GM18526 (cell line): ENCODE data around the gene WWC1.

ENCODE experiments used
- POLR2A ChIP-seq: IDR thresholded peaks from 3 replicates; pipeline ENCODE4 v1.6.1; 2011; ENCODE audit not compliant: insufficient read length; ENCODE audit errors: extremely low read depth

Gene WWC1

DNA sequence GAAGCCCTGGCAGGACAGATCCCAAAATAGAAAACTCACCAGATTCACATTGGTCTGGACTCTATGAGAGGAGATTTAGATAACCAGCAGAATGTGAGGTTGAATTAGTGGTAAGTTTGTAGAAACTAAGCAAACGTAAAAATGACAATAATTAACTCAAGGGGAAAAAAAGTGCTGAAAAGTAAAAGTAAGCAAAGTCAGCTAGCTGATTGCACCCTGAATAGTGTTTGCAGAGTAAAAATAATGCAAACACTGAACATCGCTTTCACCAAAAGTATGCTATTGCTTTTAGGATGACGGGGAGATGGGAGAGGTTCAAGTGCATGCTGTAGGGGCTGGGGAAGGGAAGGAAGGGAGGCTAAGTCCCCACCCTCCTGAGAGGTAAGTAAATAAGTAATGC is 102.3 kb downstream of the WWC1 start:
- TF ChIP-seq POLR2A: no peak

- no peak for TF ChIP-seq POLR2A
These were observed 109.2 kb downstream of the WWC1 start for GRCh38 chr5:168400429-168401220.

GRCh38 chr5:168401226-168401625 is 109.8 kb downstream of the WWC1 start:
- TF ChIP-seq POLR2A: no peak

GRCh38 chr5:168401880-168402279 is 110.4 kb downstream of the WWC1 start:
- TF ChIP-seq POLR2A: no peak

DNA sequence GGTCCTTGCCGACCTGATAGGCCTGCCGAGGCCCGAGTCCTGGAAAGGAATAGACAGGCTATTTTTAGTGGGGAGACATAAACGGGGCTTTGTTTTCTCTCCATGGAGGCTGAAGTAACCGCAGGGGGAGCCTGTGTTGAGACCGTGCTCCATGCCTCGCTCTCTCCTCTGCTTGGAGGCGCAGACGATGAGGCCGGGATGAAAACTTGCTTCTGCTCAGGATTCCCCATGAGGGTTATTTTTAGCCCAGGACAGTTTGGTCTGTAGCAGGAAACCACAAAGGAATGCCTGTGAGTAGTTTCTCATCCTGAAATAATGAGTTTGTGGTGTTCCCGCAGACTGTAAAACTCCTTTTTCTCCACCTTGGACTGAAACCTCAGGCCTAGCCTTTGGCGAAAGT is 112.9 kb downstream of the WWC1 start:
- TF ChIP-seq POLR2A: no peak

- TF ChIP-seq POLR2A: no peak
These were observed 115.8 kb downstream of the WWC1 start for GRCh38 chr5:168407211-168407610.

GRCh38 chr5:168408561-168409305 is 117.3 kb downstream of the WWC1 start:
- no peak for TF ChIP-seq POLR2A

- TF ChIP-seq POLR2A: no peak
These were observed 118.4 kb downstream of the WWC1 start for GRCh38 chr5:168409591-168410458.

- TF ChIP-seq POLR2A: no peak
These were observed 120.4 kb downstream of the WWC1 start for GRCh38 chr5:168411871-168412270.

DNA sequence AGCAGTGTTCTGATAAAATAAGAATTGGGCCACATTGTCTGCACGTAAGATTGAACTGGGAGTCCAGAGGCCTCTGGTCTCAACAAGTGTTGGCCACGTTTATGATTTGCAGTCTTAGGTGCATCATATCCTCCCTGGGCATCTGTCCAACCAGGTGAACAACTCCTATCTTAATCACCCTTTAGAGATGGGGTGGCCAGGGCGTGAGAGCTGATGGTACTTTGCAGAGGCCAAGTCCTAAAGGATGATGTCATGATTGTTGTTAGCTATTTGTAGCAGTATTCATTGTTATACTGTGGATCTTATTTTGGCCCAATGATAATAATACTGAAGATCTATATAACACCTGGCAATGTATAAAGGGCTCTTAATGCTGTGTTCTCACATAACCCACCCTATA is 121.6 kb downstream of the WWC1 start:
- TF ChIP-seq POLR2A: no peak

DNA sequence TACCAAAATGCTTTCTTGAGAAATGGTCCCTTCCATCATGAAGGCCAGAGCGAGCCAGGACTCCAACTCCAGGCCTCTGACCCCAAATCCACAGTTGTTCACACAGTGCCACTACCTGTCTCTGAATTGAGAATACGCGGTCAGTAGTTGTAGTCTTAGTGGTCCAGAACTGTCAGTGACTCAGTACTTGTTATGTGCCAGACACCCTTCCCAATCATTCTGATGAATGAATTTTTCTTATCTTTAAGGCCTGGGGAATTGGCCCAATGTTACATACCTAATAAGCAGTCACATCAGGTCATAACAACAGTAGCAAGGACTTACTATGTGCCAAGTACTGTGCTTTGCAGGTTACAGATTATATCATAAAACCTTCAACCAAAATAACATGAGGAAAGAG is 122.2 kb downstream of the WWC1 start:
- TF ChIP-seq POLR2A: no peak

DNA sequence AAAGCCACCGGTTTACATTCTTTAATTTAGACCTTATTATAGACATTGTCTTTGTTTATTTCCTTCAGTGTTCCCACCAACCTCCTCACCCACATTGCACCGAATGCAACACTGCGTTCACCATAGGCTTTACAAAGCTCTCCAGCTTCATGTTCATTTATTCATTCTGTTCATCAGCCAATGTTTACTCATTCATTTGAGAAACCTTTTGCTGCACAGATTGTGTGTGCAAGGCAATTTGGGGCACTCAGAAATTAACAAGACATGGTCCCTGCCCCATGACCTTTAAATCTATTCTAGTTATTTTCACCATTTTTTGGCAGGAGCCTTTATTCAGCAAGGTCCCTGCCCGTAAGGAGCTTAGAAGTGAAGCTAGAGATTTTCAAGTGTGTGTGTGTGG is 124.0 kb downstream of the WWC1 start:
- no peak for TF ChIP-seq POLR2A

- TF ChIP-seq POLR2A: no peak
These were observed 124.5 kb downstream of the WWC1 start for GRCh38 chr5:168415971-168416370.

DNA sequence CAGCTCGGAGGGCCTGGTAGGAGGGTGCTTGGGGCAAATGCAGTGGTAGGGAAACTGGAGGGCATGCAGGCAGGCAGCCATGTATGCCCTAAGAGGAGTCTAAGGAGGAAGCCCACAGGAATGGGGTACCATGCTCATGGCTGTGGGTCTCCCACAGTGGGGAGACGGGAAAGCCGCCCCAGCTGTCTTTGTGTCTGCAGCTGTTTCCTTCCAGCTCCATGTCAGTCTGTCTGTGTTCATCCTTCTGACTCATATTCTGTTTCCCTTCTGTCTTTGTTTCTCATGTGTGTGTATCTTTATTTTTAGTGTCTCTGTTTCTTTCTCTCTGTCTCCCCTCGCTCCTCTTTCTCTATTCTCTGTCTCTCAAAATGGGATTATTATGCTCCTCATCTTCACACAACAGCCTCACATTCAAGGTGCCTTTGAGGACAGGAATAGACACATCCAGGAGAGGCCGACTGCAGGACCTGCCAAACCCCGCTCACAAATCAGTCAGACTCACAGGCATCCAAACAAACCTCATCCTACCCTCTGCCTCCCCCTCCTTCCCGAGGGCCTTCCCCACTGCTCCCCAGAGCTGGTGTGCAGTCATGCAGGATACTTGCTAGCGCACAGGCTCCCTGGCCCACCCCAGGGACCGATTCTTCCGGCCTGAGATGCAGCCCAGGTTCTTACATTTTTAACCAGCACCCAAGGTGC is 126.4 kb downstream of the WWC1 start:
- no peak for TF ChIP-seq POLR2A

DNA sequence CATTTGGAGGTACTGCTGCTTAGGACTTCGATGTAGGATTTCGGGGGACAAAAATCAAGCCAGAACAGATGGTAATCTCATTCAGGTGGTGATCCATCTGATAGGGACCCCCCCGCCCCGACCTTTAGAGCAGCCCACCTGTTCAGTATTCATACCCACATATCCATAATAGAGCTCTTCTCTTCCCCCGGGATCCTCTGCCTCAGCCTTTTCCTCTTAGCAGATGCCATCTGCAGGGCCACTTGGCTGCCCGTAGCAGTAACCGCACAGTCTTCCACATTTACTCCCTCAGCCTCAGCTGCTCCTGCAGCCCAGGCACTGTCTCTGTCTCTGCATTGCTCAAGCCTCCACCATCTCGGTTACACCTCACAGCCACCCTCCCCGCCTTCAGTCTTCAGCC is 129.0 kb downstream of the WWC1 start:
- TF ChIP-seq POLR2A: no peak
